C4-2B (cell line): ENCODE data around the gene PAGE5.

Experiments used
- H3K27ac ChIP-seq: fragments of 450-650 bp; 2 replicates; pipeline ENCODE4 v1.5.1; 2017
- ZFX ChIP-seq: fragments of 450-650 bp; IDR thresholded peaks from 2 replicates; pipeline ENCODE4 v1.6.1; 2017
- TF ChIP-seq, protein P1 (sequence below): fragments of 450-650 bp; conservative IDR thresholded peaks from 2 replicates; pipeline ENCODE4 v1.5.1; 2017; ENCODE audit warnings: mild to moderate bottlenecking

The PAGE5 gene

DNA sequence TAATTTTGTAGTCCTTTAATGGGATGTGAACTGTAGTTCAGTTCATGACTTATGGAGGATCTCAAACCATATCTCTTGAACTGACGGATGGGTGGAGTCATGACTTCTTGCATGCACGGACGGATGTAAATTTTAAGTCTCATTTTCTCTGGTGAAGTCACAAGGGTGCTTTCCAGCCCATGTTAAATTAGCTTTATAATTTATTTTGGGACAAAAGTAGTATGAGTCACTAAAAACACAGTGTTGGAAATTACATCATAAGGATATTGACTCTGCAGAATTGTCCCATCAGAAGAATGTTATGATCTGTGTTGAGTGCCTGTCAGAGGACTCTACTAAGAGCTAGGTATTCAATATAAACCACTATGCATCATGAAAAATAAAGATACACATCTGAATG, 6.8 kb upstream of the PAGE5 start:
- TF ChIP-seq, protein P1, sequence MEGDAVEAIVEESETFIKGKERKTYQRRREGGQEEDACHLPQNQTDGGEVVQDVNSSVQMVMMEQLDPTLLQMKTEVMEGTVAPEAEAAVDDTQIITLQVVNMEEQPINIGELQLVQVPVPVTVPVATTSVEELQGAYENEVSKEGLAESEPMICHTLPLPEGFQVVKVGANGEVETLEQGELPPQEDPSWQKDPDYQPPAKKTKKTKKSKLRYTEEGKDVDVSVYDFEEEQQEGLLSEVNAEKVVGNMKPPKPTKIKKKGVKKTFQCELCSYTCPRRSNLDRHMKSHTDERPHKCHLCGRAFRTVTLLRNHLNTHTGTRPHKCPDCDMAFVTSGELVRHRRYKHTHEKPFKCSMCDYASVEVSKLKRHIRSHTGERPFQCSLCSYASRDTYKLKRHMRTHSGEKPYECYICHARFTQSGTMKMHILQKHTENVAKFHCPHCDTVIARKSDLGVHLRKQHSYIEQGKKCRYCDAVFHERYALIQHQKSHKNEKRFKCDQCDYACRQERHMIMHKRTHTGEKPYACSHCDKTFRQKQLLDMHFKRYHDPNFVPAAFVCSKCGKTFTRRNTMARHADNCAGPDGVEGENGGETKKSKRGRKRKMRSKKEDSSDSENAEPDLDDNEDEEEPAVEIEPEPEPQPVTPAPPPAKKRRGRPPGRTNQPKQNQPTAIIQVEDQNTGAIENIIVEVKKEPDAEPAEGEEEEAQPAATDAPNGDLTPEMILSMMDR = no peak
- no peak for TF ChIP-seq ZFX
- H3K27ac ChIP-seq = no peak overlapping the region

DNA sequence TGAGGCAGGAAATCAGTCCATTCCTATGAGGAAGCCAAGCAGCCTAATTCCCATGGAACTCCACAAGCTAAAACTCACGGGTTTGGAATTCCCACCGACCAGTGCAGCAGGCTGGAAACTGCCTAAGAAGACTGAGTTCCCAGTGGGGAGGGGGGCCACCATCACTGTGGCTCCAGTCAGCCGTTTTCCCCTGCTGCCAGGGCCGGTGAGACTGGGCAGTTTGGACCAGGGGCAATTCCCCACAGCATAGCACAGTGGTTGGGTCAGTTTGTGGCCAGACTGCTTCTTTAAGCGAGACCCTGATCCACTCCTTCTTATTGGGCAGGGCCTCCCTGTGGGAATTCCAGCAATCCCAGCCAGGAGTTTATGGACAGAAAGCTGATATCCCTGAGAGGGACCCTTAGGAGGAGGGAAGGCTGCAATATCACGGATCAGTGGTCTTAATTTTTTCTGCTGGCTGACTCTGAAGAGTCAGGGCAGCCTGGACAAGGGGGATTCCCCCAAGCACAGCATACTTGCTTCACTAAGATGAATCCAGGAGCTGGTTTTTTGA, 20.7 kb downstream of the PAGE5 start:
- no peak overlapping the region for H3K27ac ChIP-seq
- TF ChIP-seq, protein P1 = no peak
- no peak for TF ChIP-seq ZFX

DNA sequence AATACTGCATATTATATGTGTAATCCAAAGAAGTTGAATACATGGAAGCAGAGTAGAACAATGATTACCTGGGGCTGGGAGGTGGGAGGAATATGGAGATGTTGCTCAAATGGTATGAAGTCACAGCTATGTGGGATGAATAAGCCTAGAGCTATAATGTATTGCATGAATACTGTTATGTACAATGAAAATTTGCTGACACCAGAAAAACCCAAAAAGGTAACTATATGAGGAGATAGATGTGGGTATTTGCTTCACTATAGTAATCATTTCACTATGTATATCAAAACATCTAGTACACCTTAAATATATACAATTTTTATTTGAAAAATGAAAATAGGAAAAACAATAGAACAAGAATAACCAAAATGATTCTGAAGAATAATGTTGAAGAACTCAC, 33.4 kb downstream of the PAGE5 start:
- no peak overlapping the region for H3K27ac ChIP-seq
- TF ChIP-seq ZFX = no peak
- TF ChIP-seq, protein P1 = no peak

DNA sequence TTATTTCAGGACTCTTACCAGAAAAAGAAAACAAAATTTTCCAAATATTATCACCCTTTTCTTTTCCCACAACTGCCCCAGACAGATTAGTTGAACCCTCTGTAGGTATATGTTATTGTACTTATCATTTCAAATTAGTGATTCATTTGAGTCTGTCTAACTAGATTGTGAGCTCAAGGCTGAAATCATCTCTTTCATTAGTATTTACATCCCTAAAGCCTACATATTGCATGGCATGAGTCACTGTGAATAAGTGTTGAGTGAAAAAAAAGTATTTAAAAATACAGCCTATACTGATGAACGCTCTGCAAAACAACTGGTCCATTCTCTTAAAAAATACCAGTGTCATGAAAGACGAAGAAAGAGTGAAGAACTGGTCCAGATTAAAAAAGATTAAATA, 40.7 kb downstream of the PAGE5 start:
- TF ChIP-seq, protein P1 = no peak
- no peak for TF ChIP-seq ZFX
- no peak overlapping the region for H3K27ac ChIP-seq

DNA sequence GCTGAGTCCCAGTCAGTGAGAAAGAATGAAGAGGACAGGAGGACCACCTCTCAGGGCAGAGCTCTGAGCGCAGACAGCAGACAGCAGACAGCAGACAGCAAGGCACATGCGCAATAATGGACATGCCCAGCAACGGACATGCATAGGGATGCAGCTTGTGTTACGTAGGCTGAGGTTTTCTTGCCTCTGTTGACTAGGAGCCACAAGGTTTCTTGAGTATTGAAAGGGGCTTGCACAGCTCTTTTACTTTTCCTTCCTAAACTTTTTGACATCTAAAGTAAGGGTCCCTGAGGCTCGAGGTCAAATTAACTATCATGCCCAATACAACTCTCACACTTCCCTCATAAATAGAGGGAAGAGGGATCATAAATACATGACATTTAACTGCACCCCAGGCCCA, 44.7 kb downstream of the PAGE5 start, which contains the start of gene PAGE3:
TSS of gene PAGE3 (minus strand) at position 101 of the 400 bp plus-strand sequence. CDS start 1,013 bp downstream, outside the sequence.
- H3K27ac ChIP-seq = no peak within 1 kb of the TSS
- TF ChIP-seq, protein P1 = no peak
- TF ChIP-seq ZFX = no peak
